CD14-positive monocyte (primary cell): ENCODE measurements around the gene OPN4. TPM values are rescaled to one million over a fixed set of nuclear protein-coding genes. Genes with fewer than 3 reads are reported as not detected.

Experiments
- DNase-seq, 3 donors: peaks; one replicate each; pipeline ENCODE4 v3.0.0-alpha.2; 2011 to 2022
- H2AFZ ChIP-seq: 2 replicates; pipeline ENCODE4 v1.6.0; 2012; ENCODE audit warnings: mild to moderate bottlenecking, low read depth, low read length, inconsistent platforms; ENCODE audit not compliant: insufficient read depth, poor library complexity, severe bottlenecking
- H3K27ac ChIP-seq, 2 donors: 1 replicate in 1 of 2; 2 replicates in 1 of 2; pipeline ENCODE4 v1.5.1; 2012 to 2013; ENCODE audit warnings: low read length in 2 of 2, control low read depth in 1 of 2, inconsistent platforms in 1 of 2, low read depth in 1 of 2, mild to moderate bottlenecking in 1 of 2
- H3K27me3 ChIP-seq, 2 donors: one replicate each; pipeline versions ENCODE4 v1.6.0 to v1.6.1; 2011 to 2013; ENCODE audit warnings: low read length in 2 of 2; ENCODE audit not compliant: control insufficient read depth in 2 of 2, insufficient read depth in 2 of 2
- H3K36me3 ChIP-seq, 2 donors: replicated peaks in 1 of 2; 1 replicate in 1 of 2; 2 replicates in 1 of 2; pipeline versions ENCODE4 v1.5.1 to v1.6.1; 2012 to 2013; ENCODE audit warnings: low read length in 2 of 2, control low read depth in 1 of 2, inconsistent platforms in 1 of 2, mild to moderate bottlenecking in 1 of 2; ENCODE audit not compliant: insufficient read depth in 2 of 2, control insufficient read depth in 1 of 2
- H3K4me1 ChIP-seq, 2 donors: 1 replicate in 1 of 2; 2 replicates in 1 of 2; pipeline versions ENCODE4 v1.5.1 to v1.6.1; 2012 to 2013; ENCODE audit warnings: low read length in 2 of 2, control low read depth in 1 of 2, inconsistent platforms in 1 of 2, mild to moderate bottlenecking in 1 of 2, moderate library complexity in 1 of 2; ENCODE audit not compliant: insufficient read depth in 2 of 2, control insufficient read depth in 1 of 2
- H3K4me2 ChIP-seq: replicated peaks from 2 replicates; pipeline ENCODE3; 2012; ENCODE audit warnings: low read length, moderate library complexity, mild to moderate bottlenecking; ENCODE audit not compliant: poor library complexity, severe bottlenecking; ENCODE audit errors: extremely low read depth
- H3K4me3 ChIP-seq, 3 experiments: fragments of 200-600 bp in 1 of 3; sonication (generic) in 1 of 3; replicated peaks in 1 of 3; 1 replicate in 2 of 3; 2 replicates in 1 of 3; pipeline ENCODE4 v1.5.1; 2011 to 2013; ENCODE audit warnings: low read length in 3 of 3, mild to moderate bottlenecking in 3 of 3, control low read depth in 2 of 3, low read depth in 2 of 3, inconsistent platforms in 1 of 3, moderate library complexity in 1 of 3
- H3K79me2 ChIP-seq: 2 replicates; pipeline ENCODE4 v1.6.0; 2012; ENCODE audit warnings: mild to moderate bottlenecking, control low read depth, inconsistent platforms, low read length, moderate library complexity; ENCODE audit not compliant: insufficient read depth
- H3K9ac ChIP-seq: 2 replicates; pipeline ENCODE4 v1.6.0; 2017; ENCODE audit warnings: low read length, mild to moderate bottlenecking; ENCODE audit not compliant: insufficient read depth, poor library complexity, severe bottlenecking
- H3K9me3 ChIP-seq, 2 donors: replicated peaks in 1 of 2; 1 replicate in 1 of 2; 2 replicates in 1 of 2; pipeline versions ENCODE4 v1.5.1 to v1.6.1; 2012 to 2013; ENCODE audit warnings: low read length in 2 of 2, control low read depth in 1 of 2; ENCODE audit not compliant: control insufficient read depth in 1 of 2, insufficient read depth in 1 of 2
- H4K20me1 ChIP-seq: 2 replicates; pipeline ENCODE4 v1.6.0; 2012; ENCODE audit warnings: mild to moderate bottlenecking, low read length, control low read depth, moderate library complexity; ENCODE audit not compliant: insufficient read depth
- H3K27ac Mint-ChIP-seq, 7 donors: one replicate each; pipeline ENCODE4 v1.8.0; 2020; ENCODE audit warnings: mild to moderate bottlenecking in 7 of 7, mixed read lengths in 7 of 7, moderate library complexity in 6 of 7, inconsistent platforms in 2 of 7
- H3K27me3 Mint-ChIP-seq, 3 donors: one replicate each; pipeline ENCODE4 v1.8.0; 2021 to 2022; ENCODE audit warnings: low read depth in 3 of 3, mild to moderate bottlenecking in 3 of 3, mixed read lengths in 3 of 3, moderate library complexity in 3 of 3, inconsistent platforms in 1 of 3
- H3K36me3 Mint-ChIP-seq, 2 donors: one replicate each; pipeline ENCODE4 v1.8.0; 2020; ENCODE audit warnings: mixed read lengths in 2 of 2, inconsistent platforms in 1 of 2, mild to moderate bottlenecking in 1 of 2
- H3K4me1 Mint-ChIP-seq: one replicate; pipeline ENCODE4 v1.8.0; 2020; ENCODE audit warnings: mild to moderate bottlenecking, mixed read lengths
- H3K4me3 Mint-ChIP-seq, 2 donors: one replicate each; pipeline ENCODE4 v1.8.0; 2020; ENCODE audit warnings: mild to moderate bottlenecking in 2 of 2, mixed read lengths in 2 of 2, moderate library complexity in 1 of 2
- H3K9me3 Mint-ChIP-seq, 7 donors: one replicate each; pipeline ENCODE4 v1.8.0; 2020 to 2022; ENCODE audit warnings: mixed read lengths in 7 of 7, mild to moderate bottlenecking in 6 of 7, moderate library complexity in 6 of 7, inconsistent platforms in 2 of 7
- WGBS: methylation state at CpG from one replicate; pipeline ENCODE4 v1.1.5; 2013; ENCODE audit warnings: missing lambda C conversion rate; ENCODE audit not compliant: insufficient coverage; 5-methylcytosine and 5-hydroxymethylcytosine counted together
- intact Hi-C, 2 donors: fragments of 100-400 bp; cut with micrococcal nuclease; formaldehyde crosslinking; loops; one replicate each; pipeline versions ENCODE4 v1.15.0 to v1.15.1; 2023
- polyA plus RNA-seq, 3 donors: library from polyadenylated mRNA; depleted of rRNA in 1 of 3; unstranded in 2 of 3; stranded (reverse) in 1 of 3; fragments of 300-500 nt in 2 of 3; fragments of >200 nt in 1 of 3; fragmentation: Illumina TruSeq in 2 of 3; gene quantifications; 1 replicate in 2 of 3; 2 replicates in 1 of 3; pipeline ENCODE4 v1.2.3, GENCODE V29; 2012 to 2021
- TF ChIP-seq, protein P1 (sequence below): fragments of 200-600 bp; IDR thresholded peaks from one replicate; pipeline ENCODE4 v1.8.0; 2022; ENCODE audit warnings: antibody characterized with exemption, mild to moderate bottlenecking

OPN4 gene
- polyA plus RNA-seq, 3 donors: not detected

DNA sequence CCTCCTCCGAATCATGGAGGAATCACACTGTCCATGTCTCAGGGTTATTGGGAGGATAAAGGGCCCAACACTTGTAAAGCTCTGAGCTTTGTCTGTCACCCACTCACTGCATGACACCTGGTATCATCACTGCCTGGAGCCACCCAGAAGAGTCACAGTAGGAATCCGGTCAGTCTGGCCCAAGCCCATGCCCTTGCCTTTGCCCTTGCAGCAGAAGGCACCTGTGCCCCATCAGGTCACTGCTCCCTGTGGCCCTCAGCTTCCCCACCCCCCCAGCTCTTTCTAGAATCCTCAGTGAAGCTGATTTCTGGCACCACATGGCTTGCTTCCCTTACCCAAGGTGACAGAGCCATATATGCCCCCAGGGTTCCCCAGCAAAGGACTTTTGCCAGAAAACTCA, 28.3 kb downstream of the OPN4 start:
- Mint-ChIP-seq H3K9me3 (peaks cover 0 to 3% (median 0%) of the 10 kb centered on the region in 7 donors), H3K4me3 (no peak overlapping the region), H3K36me3 (no peaks in the 10 kb centered on the region), H3K27ac (no peak overlapping the region), H3K4me1 (peaks cover 4% of the 10 kb centered on the region), H3K27me3 (peaks cover 2 to 7% (median 5%) of the 10 kb centered on the region in 3 donors)
- Histone ChIP-seq H3K27me3 (no peaks in the 10 kb centered on the region), H3K4me2 (no peak overlapping the region), H2AFZ (no peak overlapping the region), H4K20me1 (no peaks in the 10 kb centered on the region), H3K9me3 (no peaks in the 10 kb centered on the region), H3K36me3 (no peaks in the 10 kb centered on the region), H3K79me2 (no peaks in the 10 kb centered on the region), H3K9ac (no peak overlapping the region), H3K4me3 (no peak overlapping the region), H3K27ac (no peak overlapping the region), H3K4me1 (no peaks in the 10 kb centered on the region)
- 94% methylated on average over 2 of the region's 2 CpGs for WGBS
- TF ChIP-seq, protein P1, sequence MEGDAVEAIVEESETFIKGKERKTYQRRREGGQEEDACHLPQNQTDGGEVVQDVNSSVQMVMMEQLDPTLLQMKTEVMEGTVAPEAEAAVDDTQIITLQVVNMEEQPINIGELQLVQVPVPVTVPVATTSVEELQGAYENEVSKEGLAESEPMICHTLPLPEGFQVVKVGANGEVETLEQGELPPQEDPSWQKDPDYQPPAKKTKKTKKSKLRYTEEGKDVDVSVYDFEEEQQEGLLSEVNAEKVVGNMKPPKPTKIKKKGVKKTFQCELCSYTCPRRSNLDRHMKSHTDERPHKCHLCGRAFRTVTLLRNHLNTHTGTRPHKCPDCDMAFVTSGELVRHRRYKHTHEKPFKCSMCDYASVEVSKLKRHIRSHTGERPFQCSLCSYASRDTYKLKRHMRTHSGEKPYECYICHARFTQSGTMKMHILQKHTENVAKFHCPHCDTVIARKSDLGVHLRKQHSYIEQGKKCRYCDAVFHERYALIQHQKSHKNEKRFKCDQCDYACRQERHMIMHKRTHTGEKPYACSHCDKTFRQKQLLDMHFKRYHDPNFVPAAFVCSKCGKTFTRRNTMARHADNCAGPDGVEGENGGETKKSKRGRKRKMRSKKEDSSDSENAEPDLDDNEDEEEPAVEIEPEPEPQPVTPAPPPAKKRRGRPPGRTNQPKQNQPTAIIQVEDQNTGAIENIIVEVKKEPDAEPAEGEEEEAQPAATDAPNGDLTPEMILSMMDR: no peak
- no peak for DNase-seq
- intact Hi-C loops: no loop called here

DNA sequence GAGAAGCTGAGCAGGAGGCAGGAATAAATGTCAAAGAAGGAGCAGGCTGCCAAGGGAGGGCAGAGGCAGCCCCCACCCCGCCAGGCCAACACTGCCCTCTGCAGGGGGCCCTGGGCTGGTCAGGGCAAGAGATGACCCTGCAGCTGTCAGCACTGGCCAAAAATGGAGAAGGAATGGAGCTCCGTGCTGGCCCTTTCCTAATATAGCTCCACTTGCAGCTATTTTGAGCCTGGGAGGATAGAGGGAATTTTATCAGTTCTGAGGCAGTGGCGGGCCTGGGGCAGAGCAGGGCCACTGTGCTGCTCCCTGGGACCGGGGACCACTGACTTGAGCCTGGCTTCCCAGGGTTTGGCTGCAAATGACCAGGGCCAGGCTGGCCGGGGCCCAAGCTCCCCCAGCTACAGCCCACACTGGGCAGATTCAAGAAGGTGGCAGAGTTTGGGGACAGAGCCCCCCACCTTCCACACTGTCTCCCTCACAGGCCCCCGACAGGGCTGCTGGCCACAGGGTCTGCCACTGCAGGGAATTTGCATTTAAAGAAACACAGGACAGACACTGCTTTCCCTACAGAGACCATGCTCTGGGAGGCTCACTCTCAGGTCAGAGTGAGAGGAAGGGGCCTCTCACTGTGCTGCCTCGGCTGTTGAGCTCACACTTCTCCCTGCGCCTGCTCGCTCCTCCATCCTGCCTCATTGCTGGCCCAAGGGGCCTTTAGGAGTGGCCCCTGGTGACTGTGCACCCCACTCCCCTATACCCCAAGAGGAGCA, 30.2 kb downstream of the OPN4 start:
- no peak overlapping the region for H3K4me2 ChIP-seq
- H3K9me3 Mint-ChIP-seq: no peaks in the 10 kb centered on the region
- no peak overlapping the region for H3K27ac Mint-ChIP-seq
- no peaks in the 10 kb centered on the region for H3K79me2 ChIP-seq
- no peak overlapping the region for H3K9ac ChIP-seq
- no peak overlapping the region for H3K4me3 Mint-ChIP-seq
- TF ChIP-seq, protein P1: no peak
- H3K27me3 Mint-ChIP-seq: peaks cover 2 to 12% (median 7%) of the 10 kb centered on the region in 3 donors
- H3K4me1 Mint-ChIP-seq: peaks cover 7% of the 10 kb centered on the region
- no peaks in the 10 kb centered on the region for H3K27me3 ChIP-seq
- H3K4me3 ChIP-seq: no peak overlapping the region
- no peaks in the 10 kb centered on the region for H3K36me3 ChIP-seq
- no peaks in the 10 kb centered on the region for H3K9me3 ChIP-seq
- H2AFZ ChIP-seq: no peak overlapping the region
- H4K20me1 ChIP-seq: no peaks in the 10 kb centered on the region
- DNase-seq: no peak
- H3K27ac ChIP-seq: no peak overlapping the region
- intact Hi-C loops: no loop called here
- 67% methylated on average over 4 of the region's 9 CpGs for WGBS
- H3K36me3 Mint-ChIP-seq: no peaks in the 10 kb centered on the region
- peaks cover 0 to 2% of the 10 kb centered on the region in 2 donors for H3K4me1 ChIP-seq
